GM19023 (cell line): ENCODE data around the gene CDC14A.
A peak's percentile ranks its signal among the peaks of the same experiment; 100 is the strongest.

ENCODE experiments used
- ATAC-seq: cut with Tn5 transposase; IDR thresholded peaks from one replicate; pipeline ENCODE4 v1.9.1; 2021; ENCODE audit warnings: mild to moderate bottlenecking, moderate library complexity; ENCODE audit not compliant: unreplicated experiment

The CDC14A gene

DNA sequence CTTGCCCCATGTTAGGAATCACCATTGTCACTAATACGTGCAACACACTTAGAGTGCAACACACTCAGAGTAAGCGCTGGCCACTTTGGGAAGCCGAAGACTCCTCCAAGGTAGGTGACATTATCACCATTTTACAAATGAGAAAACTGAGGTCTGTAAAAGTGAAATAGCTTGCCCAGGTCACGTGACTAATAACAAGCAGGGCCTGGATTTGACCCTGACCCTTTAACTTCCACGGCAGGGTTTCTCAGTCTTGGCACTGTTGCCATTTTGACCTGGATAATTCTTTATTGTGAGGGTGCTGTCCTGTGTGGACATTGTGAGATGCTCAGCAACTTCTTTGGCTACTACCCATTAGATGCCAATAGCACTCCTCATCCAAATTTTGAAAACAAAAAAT is 177.8 kb downstream of the CDC14A start:
- no peak for ATAC-seq

DNA sequence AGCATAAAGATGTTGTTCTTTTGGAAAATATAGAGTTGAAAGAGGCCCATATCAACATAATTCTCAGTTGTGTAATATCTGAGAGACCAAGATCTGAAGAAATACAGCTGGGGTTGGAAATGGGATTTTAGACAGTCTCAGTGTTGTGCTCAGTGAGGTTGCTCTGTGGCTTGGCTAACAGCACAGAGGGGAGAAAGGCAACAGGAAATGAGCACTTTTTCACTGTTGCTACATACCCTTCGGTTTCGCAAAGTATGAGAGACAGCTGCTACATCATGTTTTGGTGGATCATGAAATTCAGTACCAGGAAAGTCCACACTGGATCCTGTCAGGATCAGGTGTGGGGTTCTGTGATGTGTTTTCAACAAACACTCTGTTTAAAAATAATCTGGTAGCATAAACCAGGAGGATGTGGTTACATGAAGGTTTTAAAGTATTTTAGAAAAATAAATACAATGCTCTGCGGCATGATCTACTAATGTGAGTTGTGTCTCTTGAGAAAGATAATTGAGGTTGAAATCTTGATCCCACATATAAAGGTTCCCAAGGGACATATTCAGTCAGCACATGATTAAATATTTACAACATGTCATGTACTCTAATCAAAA is 178.7 kb downstream of the CDC14A start:
- ATAC-seq: peak; percentile 84

- no peak for ATAC-seq
Measured at GRCh38 chr1:100532645-100533044, 180.3 kb downstream of the CDC14A start.

GRCh38 chr1:100535264-100535663 is 183.0 kb downstream of the CDC14A start:
- ATAC-seq: no peak

- ATAC-seq: peak; percentile 77
Measured at GRCh38 chr1:100536031-100536430, 183.7 kb downstream of the CDC14A start.

DNA sequence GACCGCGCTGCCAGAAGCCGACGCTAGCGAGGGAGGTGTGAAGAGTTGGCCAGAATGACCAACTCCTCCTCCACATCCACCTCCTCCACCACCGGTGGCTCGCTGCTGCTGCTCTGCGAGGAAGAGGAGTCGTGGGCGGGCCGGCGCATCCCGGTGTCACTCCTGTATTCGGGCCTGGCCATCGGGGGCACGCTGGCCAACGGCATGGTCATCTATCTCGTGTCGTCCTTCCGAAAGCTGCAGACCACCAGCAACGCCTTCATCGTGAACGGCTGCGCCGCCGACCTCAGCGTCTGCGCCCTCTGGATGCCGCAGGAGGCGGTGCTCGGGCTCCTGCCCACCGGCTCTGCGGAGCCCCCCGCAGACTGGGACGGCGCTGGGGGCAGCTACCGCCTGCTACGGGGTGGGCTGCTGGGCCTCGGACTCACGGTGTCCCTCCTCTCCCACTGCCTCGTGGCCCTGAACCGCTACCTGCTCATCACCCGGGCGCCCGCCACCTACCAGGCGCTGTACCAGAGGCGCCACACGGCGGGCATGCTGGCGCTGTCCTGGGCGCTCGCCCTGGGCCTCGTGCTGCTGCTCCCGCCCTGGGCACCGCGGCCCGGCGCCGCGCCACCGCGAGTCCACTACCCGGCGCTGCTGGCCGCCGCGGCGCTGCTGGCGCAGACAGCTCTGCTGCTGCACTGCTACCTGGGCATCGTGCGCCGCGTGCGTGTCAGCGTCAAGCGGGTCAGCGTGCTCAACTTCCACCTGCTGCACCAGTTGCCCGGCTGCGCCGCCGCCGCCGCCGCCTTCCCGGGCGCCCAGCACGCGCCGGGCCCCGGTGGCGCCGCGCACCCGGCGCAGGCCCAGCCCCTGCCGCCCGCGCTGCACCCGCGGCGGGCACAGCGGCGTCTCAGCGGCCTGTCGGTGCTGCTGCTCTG is 186.9 kb downstream of the CDC14A start:
- ATAC-seq: peak; percentile 15

GRCh38 chr1:100539836-100540536 is 187.7 kb downstream of the CDC14A start:
- peak; percentile 3 for ATAC-seq

DNA sequence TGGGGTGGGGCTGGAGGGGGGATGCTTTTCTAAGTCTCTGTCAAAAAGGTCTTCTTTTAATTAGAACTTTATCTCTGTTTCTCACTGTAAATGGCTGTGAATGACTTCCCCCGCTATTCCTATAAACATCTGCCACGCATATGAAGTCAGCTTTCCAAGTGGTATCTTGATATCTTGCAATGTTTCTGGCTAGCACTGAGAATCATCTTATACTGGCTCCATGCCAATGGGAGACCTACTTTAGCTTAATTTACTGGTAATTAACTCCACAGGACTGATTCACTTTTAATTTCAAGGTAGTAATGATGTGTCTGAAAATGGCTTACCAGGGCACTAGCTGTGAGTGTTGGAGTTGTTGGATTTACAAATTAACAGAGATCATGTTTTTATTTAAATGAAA is 190.0 kb downstream of the CDC14A start:
- ATAC-seq: no peak

GRCh38 chr1:100543640-100544039 is 191.3 kb downstream of the CDC14A start:
- peak; percentile 48 for ATAC-seq

GRCh38 chr1:100544791-100545190 is 192.5 kb downstream of the CDC14A start:
- ATAC-seq: no peak

- ATAC-seq: no peak
Measured at GRCh38 chr1:100545855-100546254, 193.5 kb downstream of the CDC14A start.

DNA sequence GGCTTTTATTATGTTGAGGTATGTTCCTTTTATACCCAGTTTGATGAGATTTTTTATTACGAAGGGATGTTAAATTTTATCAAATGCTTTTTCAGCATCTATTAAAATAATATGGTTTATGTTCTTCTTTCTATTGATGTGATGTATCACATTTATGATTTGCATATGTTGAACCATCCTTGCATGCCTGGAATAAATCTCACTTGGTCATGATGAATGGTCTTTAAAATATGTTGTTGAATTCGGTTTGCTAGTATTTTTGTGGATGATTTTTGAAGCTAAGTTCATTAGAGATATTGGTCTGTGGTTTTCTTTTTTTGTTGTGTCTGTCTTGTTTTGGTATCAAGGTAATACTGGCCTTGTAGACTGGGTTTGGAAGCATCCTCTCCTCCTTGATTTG is 199.7 kb downstream of the CDC14A start:
- no peak for ATAC-seq

- no peak for ATAC-seq
Measured at GRCh38 chr1:100552922-100553321, 200.6 kb downstream of the CDC14A start.

- no peak for ATAC-seq
Measured at GRCh38 chr1:100556181-100556580, 203.9 kb downstream of the CDC14A start.

DNA sequence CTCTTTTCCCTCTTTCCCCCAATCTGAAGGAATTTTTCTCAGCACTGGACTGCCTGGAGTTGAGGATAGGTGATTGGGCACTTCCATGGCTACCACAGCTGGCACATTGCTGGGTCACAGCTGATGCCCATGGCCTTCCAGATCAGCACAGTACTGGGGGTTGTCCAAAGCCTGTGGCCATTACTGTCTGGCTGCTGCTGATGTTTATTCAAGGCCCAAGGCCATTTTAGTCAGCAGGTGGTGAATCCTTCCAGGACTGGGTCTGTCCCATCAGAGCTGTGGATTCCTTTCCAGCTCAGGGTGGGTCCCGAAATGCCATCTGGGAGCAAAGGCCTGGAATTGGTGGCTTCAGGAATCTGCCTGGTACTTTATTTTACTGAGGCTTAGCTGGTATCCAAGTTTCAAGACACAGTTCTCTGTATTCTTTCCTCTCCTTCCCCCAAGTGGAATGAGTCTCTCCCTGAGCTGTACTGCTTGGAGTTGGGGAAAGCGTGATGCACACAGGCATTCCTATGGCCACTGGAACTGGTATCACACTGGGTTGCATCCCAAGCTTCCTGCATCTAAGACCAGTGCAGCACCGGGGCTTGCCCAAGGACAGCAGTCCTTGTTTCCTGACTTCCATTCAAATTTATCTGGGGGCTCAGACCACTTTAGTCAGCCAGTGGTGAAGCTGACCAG is 204.8 kb downstream of the CDC14A start:
- no peak for ATAC-seq

DNA sequence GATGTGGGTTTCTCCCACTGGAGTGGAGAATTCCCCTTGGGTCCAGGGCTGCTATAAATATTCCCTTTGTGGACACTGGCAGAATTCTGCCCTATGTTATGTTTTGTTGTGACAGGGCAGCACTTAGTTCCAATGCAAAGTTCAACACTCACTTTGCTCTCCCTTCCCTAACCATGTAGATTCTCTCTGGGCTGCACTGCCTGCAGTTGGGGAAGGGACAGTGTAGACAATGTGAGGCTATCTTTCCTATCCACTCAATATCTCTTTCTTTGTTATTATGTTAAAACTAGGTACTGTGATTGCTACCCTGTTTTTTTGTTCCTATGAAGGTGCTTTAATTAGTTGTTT is 205.3 kb downstream of the CDC14A start:
- no peak for ATAC-seq

- ATAC-seq: no peak
Measured at GRCh38 chr1:100565533-100565932, 213.2 kb downstream of the CDC14A start.

GRCh38 chr1:100565937-100566699 is 213.8 kb downstream of the CDC14A start:
- no peak for ATAC-seq

DNA sequence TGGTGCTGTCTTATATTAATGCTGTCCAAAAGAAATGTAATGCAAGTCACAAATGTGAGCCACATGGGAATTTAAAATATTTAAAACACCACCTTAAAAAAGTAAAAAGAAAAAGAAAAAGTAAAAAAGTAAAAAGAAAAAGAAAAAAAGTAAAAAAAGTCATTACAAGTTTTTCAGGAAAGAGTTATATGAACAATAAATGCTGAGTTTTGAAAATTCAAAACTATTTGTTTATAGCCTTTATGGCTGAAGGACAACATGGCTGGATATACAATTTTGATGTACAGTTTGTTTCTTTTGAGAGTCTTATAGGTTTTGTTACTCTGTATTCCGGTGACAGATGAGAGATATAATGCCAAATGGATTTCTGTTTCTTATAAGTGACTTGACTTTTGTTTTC is 214.8 kb downstream of the CDC14A start:
- ATAC-seq: no peak
